GM19193 (cell line): ENCODE data around the gene KCNMA1.

Source experiments
- POLR2A ChIP-seq: IDR thresholded peaks from 4 replicates; pipeline ENCODE4 v1.6.1; 2011; ENCODE audit not compliant: insufficient read depth, insufficient read length; ENCODE audit errors: extremely low read depth

KCNMA1 gene

DNA sequence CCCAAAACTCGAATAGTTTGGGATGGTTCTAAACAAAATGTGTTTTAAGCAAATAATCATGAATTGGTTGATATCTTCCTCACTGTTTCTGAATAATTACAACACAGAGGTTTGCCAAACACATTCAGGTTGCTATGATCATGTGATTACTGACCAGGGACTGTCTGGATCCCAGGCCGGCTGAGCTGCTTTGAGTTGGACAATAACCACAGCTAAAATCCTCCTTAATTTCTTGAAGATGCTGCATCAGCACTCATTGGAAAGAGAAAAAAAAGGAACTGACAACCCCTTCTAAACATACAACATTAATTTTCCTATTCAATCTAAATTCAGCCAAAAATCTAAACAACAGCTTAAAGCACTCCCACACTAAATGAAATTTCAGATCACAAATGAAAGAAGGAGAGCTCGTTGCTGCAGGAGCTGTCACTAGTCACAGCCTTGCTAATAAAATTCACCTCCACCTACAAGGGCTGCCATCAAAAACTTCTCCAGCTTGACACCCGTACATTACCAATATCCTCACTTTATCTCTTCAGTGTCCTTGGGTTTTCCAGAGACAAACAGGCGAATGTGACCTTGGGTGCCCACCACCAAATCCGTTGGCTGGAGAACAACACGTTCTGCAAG, 560.2 kb downstream of the KCNMA1 start:
- TF ChIP-seq POLR2A: no peak

DNA sequence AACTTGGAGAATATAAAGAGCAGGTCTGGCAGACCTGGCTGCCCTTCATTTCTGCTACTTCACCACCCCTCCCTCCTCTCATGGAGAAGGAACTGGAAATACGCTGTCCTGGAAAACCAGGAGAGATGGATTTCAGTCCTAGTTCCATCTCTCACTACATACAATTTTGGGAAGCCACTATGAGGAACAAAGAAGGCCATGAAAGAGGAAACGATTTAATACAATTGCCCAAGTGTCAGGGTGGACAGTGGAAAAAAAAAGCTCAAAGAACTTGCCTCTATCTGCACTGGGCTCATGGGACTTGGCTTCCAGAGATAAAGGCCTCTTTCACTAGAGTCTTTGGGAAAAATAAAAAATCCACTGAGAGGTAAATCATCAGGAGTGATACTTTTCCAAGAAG, 561.7 kb downstream of the KCNMA1 start:
- no peak for TF ChIP-seq POLR2A

DNA sequence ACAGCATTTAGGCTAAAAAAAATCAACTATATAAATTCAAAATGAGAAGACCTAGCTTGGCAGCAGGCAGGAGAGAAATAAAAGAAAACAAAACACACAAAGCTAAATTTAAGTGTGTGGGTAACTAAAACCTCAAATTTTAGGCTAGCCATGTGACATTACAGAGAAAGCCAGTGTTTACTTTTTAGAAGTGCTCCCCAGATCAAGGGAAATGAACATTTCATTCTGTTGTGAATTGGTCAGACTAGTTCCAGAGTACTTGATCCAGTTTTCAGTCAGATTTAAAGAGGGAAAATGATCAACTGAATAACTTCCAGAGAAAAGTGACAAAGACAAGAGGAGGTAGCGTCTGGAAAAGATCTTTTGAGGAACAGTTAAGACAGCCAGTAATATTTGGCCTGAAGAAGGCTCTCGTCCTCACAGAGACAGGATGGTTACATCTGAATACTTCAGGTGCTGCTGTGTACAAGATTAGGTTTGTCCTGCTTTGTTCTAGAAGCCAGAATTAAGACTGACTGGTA, 563.4 kb downstream of the KCNMA1 start:
- no peak for TF ChIP-seq POLR2A

DNA sequence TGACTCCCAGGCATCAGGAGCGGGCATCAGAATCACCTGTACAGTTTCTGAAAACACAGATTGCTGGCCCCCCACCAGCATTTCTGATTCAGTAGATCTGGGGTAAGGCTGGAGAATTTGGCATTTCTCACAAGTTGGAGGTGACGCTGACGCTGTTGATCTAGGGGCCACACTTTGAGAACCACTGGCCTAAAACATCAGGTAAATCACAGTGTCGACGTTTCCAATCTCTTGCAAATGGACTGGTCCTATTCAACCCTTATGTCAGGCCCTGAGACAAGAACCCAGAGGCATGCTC, 564.0 kb downstream of the KCNMA1 start:
- TF ChIP-seq POLR2A: no peak

DNA sequence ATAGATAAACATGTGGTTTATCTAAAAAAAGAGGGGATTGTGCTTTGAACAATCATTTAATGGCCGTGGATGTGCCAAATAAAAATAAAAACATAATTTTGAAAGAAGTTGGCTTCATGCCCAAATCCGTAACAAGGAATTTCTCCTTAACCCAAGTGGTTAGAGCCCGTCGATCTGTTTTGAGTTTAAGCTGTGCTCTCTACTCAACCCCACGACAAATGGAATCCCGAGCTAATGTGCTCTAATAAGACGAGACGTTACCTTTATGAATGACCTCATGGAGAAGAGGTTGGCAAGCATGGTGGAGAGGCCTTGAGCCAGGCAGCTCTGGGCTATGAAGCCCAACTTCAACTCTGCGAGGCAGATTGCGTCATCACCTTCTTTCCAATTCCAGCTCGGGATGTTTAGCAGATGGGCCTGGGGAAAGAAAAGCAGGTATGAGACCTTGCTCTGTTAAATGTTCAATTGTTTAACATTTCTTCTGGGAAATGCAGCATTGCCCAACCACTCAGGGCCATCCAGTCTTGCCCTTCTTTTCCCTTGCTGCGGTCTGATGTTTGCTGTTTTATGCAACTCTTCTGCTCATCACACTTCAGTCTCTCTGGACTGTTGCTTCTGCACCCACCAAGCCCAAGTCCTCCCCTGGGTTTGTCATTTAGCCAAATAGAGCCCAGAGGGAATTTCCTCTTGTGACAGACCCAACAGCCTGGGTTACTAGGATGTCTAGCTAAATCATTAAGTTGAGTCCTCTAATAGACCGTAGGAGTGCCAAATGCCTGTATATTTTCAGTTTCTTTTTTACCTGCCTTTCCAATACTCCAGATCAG, 564.6 kb downstream of the KCNMA1 start:
- TF ChIP-seq POLR2A: no peak

DNA sequence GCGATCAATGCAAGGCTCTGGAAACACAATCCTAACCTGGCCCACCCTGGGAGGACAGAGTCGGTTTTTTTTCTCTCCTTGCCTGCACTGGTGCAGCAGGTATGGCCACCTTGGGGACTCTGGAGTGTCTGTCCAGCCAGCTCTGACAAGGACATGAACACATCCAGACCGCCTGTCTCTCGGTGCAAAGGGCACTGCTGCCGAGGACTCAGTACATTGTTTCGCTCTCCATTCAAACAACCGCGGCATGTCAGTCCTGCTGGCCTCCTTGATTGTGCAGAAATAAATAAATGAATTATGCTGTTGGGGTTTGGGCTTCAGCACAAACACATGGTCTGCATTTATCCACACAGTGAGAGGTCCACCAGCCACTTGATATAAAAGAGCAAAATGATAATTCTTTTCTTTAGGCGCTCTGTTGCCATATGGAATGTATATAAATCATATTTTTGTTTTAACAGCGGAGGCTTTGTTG, 565.2 kb downstream of the KCNMA1 start:
- TF ChIP-seq POLR2A: no peak

DNA sequence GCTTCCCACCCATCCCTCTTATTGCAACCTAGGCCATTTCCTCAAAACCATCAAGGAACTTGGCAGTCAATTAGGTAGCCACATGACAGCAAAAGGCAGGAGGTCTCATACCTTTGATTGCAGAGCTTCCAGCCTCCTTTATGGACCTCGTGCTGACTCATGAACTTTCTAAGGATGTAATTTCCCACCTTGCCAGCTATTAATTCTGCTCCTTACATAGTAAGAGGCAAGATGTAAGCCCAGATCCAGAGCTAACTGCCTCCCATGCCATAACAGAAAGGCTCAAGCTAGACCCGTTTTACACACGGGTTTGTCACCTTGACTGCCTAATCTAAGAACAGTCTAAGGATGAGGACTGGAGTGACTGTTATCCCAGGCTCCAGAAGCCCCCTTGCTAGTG, 565.7 kb downstream of the KCNMA1 start:
- TF ChIP-seq POLR2A: no peak

DNA sequence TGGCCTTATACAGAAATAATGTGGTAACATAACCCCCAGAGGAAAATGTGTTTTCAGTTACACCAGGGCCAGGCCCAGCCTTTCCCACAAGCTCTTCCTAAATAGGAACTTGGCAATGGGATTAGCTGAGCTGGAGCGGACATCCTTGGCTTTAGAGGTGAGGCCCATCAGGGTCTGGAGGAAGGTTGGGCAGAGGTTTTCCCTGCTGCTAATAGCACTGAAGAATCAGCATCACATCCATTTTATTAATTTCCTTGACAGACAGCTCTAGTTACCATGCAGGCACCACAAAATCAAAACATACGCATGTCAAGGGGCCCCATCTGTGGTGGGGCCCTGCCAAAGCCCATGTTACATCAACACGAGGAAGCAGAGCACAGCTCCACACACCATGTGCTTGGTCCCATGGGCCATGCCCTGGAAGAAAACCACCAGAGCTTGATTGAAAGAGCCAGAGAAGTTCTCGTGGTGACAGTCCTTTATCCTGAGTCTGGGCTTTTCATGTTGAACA, 566.6 kb downstream of the KCNMA1 start:
- no peak for TF ChIP-seq POLR2A

DNA sequence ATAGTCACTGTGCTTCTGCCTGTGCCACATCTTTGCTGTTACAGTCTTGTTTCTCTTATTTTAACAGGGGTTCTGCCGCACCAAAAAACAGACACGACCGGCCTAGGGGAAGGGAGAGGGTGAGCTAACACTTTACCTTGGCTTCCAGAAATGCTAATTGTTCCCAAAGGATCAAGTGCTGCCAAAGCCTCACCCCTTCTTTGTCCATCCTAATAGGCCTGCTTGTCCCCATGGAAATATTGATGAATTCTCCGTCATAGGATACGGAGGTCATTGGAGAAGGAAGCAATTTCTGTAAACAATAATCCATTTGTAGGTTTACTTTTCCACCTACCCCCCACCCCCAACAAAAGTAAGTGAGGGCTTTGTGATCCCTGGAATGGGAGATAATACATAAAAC, 567.3 kb downstream of the KCNMA1 start:
- TF ChIP-seq POLR2A: no peak

DNA sequence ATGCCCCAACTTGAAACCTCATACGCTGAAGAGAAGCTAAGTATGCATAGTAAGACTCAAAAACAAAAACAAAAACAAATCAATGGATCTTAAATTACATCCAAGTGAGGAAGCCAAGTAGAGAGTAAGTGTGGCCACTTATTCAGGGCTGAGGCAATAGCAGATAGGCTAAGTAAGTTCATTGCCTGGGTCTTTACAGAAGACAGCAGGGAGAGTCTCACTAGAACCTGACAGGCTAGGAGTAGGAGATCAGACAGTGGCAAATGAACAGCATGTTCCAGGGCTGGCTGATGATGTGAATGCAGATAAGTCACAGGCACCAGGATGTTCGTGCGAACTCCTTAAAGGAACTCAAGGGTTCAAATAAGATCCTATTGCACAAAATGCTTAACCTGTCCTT, 568.6 kb downstream of the KCNMA1 start:
- no peak for TF ChIP-seq POLR2A

DNA sequence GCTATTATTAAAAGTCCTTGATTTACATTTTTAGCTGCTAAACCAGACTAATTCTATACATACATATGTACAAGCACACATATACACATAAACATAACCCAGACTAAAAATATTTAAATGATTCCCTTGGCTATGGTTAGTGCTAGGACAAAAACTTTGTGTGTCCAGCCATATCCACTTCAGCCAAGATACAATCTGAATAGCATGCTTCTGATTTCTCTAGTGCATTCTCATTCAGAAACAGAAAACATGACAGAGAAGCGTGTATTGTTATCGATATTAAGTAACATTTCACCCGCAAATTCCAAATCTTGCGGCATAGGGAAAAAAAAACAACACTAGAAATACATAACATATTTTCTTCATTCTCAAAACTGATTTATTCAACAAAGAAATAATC, 569.3 kb downstream of the KCNMA1 start:
- TF ChIP-seq POLR2A: no peak

DNA sequence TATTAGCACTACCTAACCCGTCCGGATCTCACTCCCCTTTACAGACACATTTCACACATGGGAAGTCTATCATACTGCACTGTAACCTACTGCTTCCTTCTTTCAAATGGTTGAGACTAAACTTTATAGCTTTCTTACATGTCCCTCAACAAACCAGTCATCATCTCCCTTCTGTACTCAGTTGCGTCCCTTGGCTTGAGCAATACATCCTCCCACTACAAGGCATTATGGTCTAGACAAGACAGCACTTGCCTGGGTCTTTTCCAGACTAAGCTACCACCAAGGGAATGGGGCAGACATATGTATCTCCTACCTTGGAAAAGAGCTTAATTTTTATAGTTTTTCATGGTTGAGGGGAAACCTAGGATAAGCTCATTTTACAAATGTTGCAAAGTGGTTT, 575.2 kb downstream of the KCNMA1 start:
- TF ChIP-seq POLR2A: no peak

DNA sequence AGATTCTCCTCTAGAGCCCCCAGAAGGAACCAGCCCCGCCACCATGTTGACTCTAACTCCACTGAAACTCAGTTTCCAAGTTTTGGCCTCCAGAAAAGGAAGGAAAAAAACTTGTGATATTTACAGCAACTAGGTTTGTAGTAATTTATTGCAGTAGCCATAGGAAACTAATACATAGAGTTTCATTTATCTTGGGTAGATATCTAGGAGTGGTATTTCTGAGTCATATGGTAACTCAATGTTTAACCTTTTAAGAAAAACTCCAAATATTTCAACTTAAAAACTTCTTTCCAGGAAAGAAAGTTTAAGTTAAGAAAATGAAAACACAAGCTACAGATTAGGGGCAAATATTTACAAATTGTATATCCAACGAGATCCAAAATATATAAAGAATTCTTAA, 576.7 kb downstream of the KCNMA1 start:
- no peak for TF ChIP-seq POLR2A

DNA sequence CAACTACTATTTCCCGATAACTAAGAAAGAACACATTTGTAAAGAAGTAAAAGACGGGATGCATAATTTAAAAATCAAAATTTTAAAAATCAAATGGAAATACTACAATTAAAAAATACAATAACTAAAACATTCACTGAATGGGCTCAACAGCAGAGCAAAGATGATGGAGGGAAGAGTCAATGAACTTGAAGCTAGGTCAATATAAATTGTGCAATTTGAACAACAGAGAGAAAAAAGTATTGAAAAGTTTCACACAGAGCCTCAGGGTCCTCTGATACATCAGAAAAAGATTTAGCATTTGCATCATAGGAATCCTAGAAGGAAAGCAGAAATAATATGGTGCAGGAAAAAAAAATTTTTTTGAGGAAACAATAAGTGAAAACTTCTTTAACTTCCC, 581.0 kb downstream of the KCNMA1 start:
- TF ChIP-seq POLR2A: no peak

DNA sequence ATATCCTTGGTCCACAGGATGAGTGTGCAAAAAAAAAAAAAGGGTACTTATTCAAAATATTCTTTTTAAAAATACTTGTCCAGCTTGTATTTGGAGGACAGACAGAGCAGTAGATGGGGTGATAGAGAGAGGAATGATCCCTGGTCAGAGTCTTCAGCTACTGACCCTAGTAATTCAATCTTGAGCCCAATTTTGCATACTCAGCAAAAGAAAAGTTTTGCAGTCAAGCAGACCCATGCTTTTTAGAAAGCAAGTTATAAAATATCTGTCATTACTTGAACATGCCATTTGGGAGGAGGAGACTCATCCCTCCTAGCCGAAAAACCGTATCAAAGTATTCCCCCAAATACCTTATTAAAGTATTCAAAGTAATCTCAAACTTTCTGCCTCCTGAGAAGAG, 585.0 kb downstream of the KCNMA1 start:
- no peak for TF ChIP-seq POLR2A

DNA sequence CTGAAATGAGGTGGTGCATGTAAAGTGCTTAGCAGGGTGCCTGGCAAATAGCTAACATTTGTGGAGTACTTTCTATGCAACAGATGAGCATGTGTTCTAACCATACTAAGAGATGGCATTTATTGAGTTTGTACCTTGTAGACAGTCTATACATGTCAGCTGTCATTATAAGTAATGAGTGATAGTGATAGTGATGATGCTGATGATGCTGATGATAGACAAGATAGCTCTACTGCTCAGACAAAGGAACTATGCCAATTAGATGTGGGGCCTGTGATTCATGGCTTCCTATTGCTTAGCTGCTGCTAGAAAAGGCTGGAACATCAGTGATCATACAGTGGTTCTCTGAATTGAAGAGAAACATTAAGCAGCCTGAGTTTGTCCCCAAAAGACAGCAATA, 585.8 kb downstream of the KCNMA1 start:
- TF ChIP-seq POLR2A: no peak
